K562 (cell line): Measurements from ENCODE around the gene KRTAP26-1. TPM values are rescaled to one million over a fixed set of nuclear protein-coding genes. Genes with fewer than 3 reads are reported as not detected.
A peak's percentile ranks its signal among the peaks of the same experiment; 100 is the strongest.

Source experiments
- ATAC-seq: fragments of 200-7000 bp; cut with Tn5 transposase; 3 replicates; pipeline ENCODE4 v1.9.1; 2020; ENCODE audit warnings: moderate library complexity
- BruUV-seq: library from RNA; stranded (reverse); fragments of 400-500 nt; replicated peaks from 2 replicates; lab custom pipeline; 2021; lab: Mats Ljungman, UMichigan
- CTCF ChIA-PET: fragments of 300-600 bp; formaldehyde crosslinking; extraction: SDS; loops from one replicate; lab custom pipeline; 2021; ENCODE audit warnings: low intra/inter-chr PET ratio; lab: Yijun Ruan, JAX
- POLR2A ChIA-PET: fragments of 300-600, 350-650 bp; sonication (Branson Sonifier 250); formaldehyde crosslinking; extraction: SDS; loops from one replicate; lab custom pipeline; 2021; ENCODE audit warnings: antibody characterized with exemption, inconsistent platforms; lab: Yijun Ruan, JAX
- DNase-seq, 4 experiments: peaks; one replicate each; pipeline versions ENCODE4 v3.0.0 to v3.0.0-alpha.2; 2011 to 2018; ENCODE audit warnings: low spot score in 3 of 4, mixed read lengths in 3 of 4; ENCODE audit errors: extremely low read depth in 1 of 4
- FAIRE-seq: peaks from 2 replicates; lab custom pipeline; 2011; peaks lifted over from hg19 to GRCh38; lab: Jason Lieb, UNC
- H2AFZ ChIP-seq: 2 replicates; pipeline ENCODE4 v1.6.0; 2011; ENCODE audit warnings: low read depth, low read length, control low read depth, inconsistent platforms
- H3K27ac ChIP-seq: fragments of 200-600 bp; 3 replicates; pipeline ENCODE4 v1.8.0; 2011; ENCODE audit warnings: low read depth, mild to moderate bottlenecking, control low read depth, inconsistent platforms, low read length, moderate library complexity, mixed read lengths; ENCODE audit errors: extremely low read depth
- H3K27me3 ChIP-seq, 2 experiments: fragments of 300-600 bp in 1 of 2; 2 replicates in 1 of 2; 3 replicates in 1 of 2; pipeline versions ENCODE4 v1.6.0 to v1.8.0; 2011; ENCODE audit warnings: inconsistent platforms in 2 of 2, low read length in 2 of 2, mild to moderate bottlenecking in 1 of 2, mixed read lengths in 1 of 2, moderate library complexity in 1 of 2; ENCODE audit not compliant: control insufficient read depth in 2 of 2, insufficient read depth in 2 of 2
- H3K36me3 ChIP-seq: fragments of 300-600 bp; 3 replicates; pipeline ENCODE4 v1.8.0; 2011; ENCODE audit warnings: mild to moderate bottlenecking, low read length, inconsistent platforms; ENCODE audit not compliant: control insufficient read depth, insufficient read depth
- H3K4me1 ChIP-seq, 2 experiments: fragments of 200-600 bp in 1 of 2; replicated peaks in 1 of 2; 2 replicates in 1 of 2; 3 replicates in 1 of 2; pipeline versions ENCODE4 v1.5.1 to v1.8.0; 2011; ENCODE audit warnings: inconsistent platforms in 2 of 2, low read length in 2 of 2, mild to moderate bottlenecking in 1 of 2, mixed read lengths in 1 of 2, moderate library complexity in 1 of 2; ENCODE audit not compliant: control insufficient read depth in 2 of 2, insufficient read depth in 2 of 2
- H3K4me2 ChIP-seq: 2 replicates; pipeline ENCODE4 v1.6.1; 2011; ENCODE audit warnings: low read length, control low read depth, inconsistent platforms, mixed read lengths; ENCODE audit not compliant: insufficient read depth
- H3K4me3 ChIP-seq: fragments of 200-600 bp; sonication (generic), shearing (Covaris generic); 2 replicates; pipeline ENCODE4 v1.5.1; 2016; ENCODE audit warnings: control low read depth, inconsistent platforms
- H3K79me2 ChIP-seq: fragments of 200-600 bp; 3 replicates; pipeline ENCODE4 v1.8.0; 2011; ENCODE audit warnings: low read length, inconsistent platforms; ENCODE audit not compliant: control insufficient read depth, insufficient read depth
- H3K9ac ChIP-seq, 2 experiments: 2 replicates each; pipeline versions ENCODE4 v1.6.0 to v1.6.1; 2011; ENCODE audit warnings: low read depth in 2 of 2, low read length in 2 of 2, control low read depth in 1 of 2, inconsistent platforms in 1 of 2, mild to moderate bottlenecking in 1 of 2, mixed read lengths in 1 of 2; ENCODE audit not compliant: insufficient read depth in 1 of 2
- H3K9me1 ChIP-seq: one replicate; pipeline ENCODE4 v1.6.0; 2011; ENCODE audit warnings: inconsistent platforms, mild to moderate bottlenecking, low read length, moderate library complexity; ENCODE audit not compliant: control insufficient read depth, insufficient read depth
- H3K9me3 ChIP-seq: replicated peaks from 2 replicates; pipeline ENCODE4 v1.5.1; 2011; ENCODE audit warnings: low read depth, low read length, inconsistent platforms; ENCODE audit not compliant: control insufficient read depth, insufficient read depth
- H4K20me1 ChIP-seq: replicated peaks from 2 replicates; pipeline ENCODE4 v1.6.1; 2011; ENCODE audit warnings: low read length, inconsistent platforms, mixed read lengths; ENCODE audit not compliant: control insufficient read depth, insufficient read depth
- EZH2 ChIP-seq: IDR thresholded peaks from 2 replicates; pipeline ENCODE4 v1.6.1; 2012; ENCODE audit warnings: low read depth, mild to moderate bottlenecking, inconsistent platforms, low read length, borderline replicate concordance
- RBM17 ChIP-seq: fragments of 200-400 bp; formaldehyde crosslinking; IDR thresholded peaks from 2 replicates; pipeline ENCODE4 v1.6.1; 2017; ENCODE audit warnings: low read depth, mild to moderate bottlenecking, low read length, borderline replicate concordance
- RFX7 ChIP-seq: fragments of 250-450 bp; sonication (Bioruptor Pico); IDR thresholded peaks from 2 replicates; pipeline ENCODE4 v1.5.1; 2021; ENCODE audit warnings: mild to moderate bottlenecking
- SMAD4 ChIP-seq: fragments of 250-450 bp; sonication (Bioruptor Pico); conservative IDR thresholded peaks from 2 replicates; pipeline ENCODE4 v1.8.0; 2021; ENCODE audit warnings: inconsistent platforms, mild to moderate bottlenecking, moderate library complexity
- TFE3 ChIP-seq: fragments of 450-650 bp; formaldehyde crosslinking; IDR thresholded peaks from 2 replicates; pipeline ENCODE4 v1.4.0; 2020; ENCODE audit warnings: mild to moderate bottlenecking, mixed read lengths
- WGBS: fragments of 100-300 bp; shearing (Covaris generic); methylation state at CpG from one replicate; pipeline ENCODE4 v1.1.6; 2016; ENCODE audit warnings: low coverage, mixed read lengths; ENCODE audit not compliant: insufficient coverage; ENCODE audit errors: missing lambda C conversion rate; 5-methylcytosine and 5-hydroxymethylcytosine counted together
- in situ Hi-C: fragments of 300-500 bp; cut with MboI; formaldehyde crosslinking; loops from 4 replicates; pipeline ENCODE4 v1.15.0; 2018; ENCODE audit warnings: inconsistent platforms, mixed read lengths
- intact Hi-C: fragments of 100-400 bp; cut with micrococcal nuclease; formaldehyde crosslinking; loops from 2 replicates; pipeline ENCODE4 v1.14.2; 2022
- polyA plus RNA-seq, 8 experiments: library from polyadenylated mRNA; depleted of rRNA in 4 of 8; stranded (reverse) in 5 of 8; unstranded in 3 of 8; fragments of >200 nt; fragmentation: Nextera tagmentation in 2 of 8; fragmentation: Illumina TruSeq in 1 of 8; extraction: Ambion mirVana in 2 of 8; extraction: Trizol in 1 of 8; gene quantifications; 2 replicates each; pipeline versions ENCODE4 v1.2.1 to v1.2.3, GENCODE V29; 2011 to 2014; ENCODE audit warnings: inconsistent platforms in 1 of 8, missing spikeins in 1 of 8
- total RNA-seq, 7 experiments: library from RNA; depleted of rRNA in 6 of 7; stranded (reverse); fragments of >200 nt in 6 of 7; fragmentation: Illumina TruSeq in 2 of 7; extraction: Trizol in 2 of 7; gene quantifications; 2 replicates each; pipeline versions ENCODE4 v1.2.1 to v1.2.3, GENCODE V29; 2011 to 2021; ENCODE audit warnings: low replicate concordance in 1 of 7

The KRTAP26-1 gene
- total and polyA plus RNA-seq, 9 of the 15 experiments (the other 6 are each of a cell fraction or from before 2014, with no cell fraction given) = not detected

- FAIRE-seq = no peak
These were observed 15.0 kb downstream of the KRTAP26-1 start for GRCh38 chr21:30305136-30305535.

GRCh38 chr21:30289215-30289614 is 30.9 kb downstream of the KRTAP26-1 start, which contains the start of gene KRTAP25-1:
KRTAP25-1 (minus strand) TSS chr21:30289514; CDS start chr21:30289490, 24 bp downstream.
- no peaks in the 10 kb centered on the region for H3K79me2 ChIP-seq
- no peaks in the 10 kb centered on the region for H3K27me3 ChIP-seq
- no TSS peak for BruUV-seq
- POLR2A ChIA-PET = no interaction called here
- H2AFZ ChIP-seq = no peak within 1 kb of the TSS
- CTCF ChIA-PET = no interaction called here
- TF ChIP-seq SMAD4 (CRISPR knock-in tag) (no peak), EZH2 (no peak)
- no peak for ATAC-seq
- H3K36me3 ChIP-seq = no peaks in the 10 kb centered on the region
- DNase-seq = no peak
- in situ Hi-C loops = no loop called here
- H3K4me3 ChIP-seq = no peak within 1 kb of the TSS
- H3K9ac ChIP-seq = no peak within 1 kb of the TSS
- no peak within 1 kb of the TSS for H3K4me2 ChIP-seq
- no peaks in the 10 kb centered on the region for H4K20me1 ChIP-seq
- H3K9me1 ChIP-seq = no peaks in the 10 kb centered on the region
- H3K27ac ChIP-seq = no peak within 1 kb of the TSS
- no peak for FAIRE-seq
- H3K9me3 ChIP-seq = no peaks in the 10 kb centered on the region
- intact Hi-C loops = no loop called here
- WGBS = 0% methylated on average over 2 of the region's 2 CpGs
- H3K4me1 ChIP-seq = no peaks in the 10 kb centered on the region

More at GRCh38 chr21:30305136-30305535, 15.0 kb downstream of the KRTAP26-1 start:
- no peaks in the 10 kb centered on the region for H3K79me2 ChIP-seq
- no peak overlapping the region for H3K27ac ChIP-seq
- intact Hi-C loops = no loop called here
- no peak overlapping the region for H3K4me3 ChIP-seq
- no peak overlapping the region for H3K4me2 ChIP-seq
- POLR2A ChIA-PET = no interaction called here
- no peaks in the 10 kb centered on the region for H3K4me1 ChIP-seq
- no peaks in the 10 kb centered on the region for H4K20me1 ChIP-seq
- no peaks in the 10 kb centered on the region for H3K9me3 ChIP-seq
- CTCF ChIA-PET = no interaction called here
- WGBS = 4% methylated on average over 1 of the region's 1 CpG
- H3K9me1 ChIP-seq = no peaks in the 10 kb centered on the region
- BruUV-seq = no TSS peak
- TF ChIP-seq RFX7 (no peak), TFE3 (peak; percentile 91), RBM17 (no peak)
- ATAC-seq (no peak), DNase-seq (no peak)
- no peak overlapping the region for H2AFZ ChIP-seq
- H3K9ac ChIP-seq = no peak overlapping the region
- in situ Hi-C loops = no loop called here
- H3K36me3 ChIP-seq = no peaks in the 10 kb centered on the region
- no peaks in the 10 kb centered on the region for H3K27me3 ChIP-seq
